GM18519 (cell line): Measurements from ENCODE around the gene MSRB1.

Experiments
- ATAC-seq: cut with Tn5 transposase; IDR thresholded peaks from one replicate; pipeline ENCODE4 v1.9.1; 2021; ENCODE audit warnings: mild to moderate bottlenecking, moderate library complexity; ENCODE audit not compliant: unreplicated experiment, low FRiP score

Gene MSRB1, protein sequence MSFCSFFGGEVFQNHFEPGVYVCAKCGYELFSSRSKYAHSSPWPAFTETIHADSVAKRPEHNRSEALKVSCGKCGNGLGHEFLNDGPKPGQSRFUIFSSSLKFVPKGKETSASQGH

GRCh38 chr16:1942810-1943726, at the start of gene MSRB1:
Gene MSRB1, minus strand, starts transcription at chr16:1943199. Its CDS starts 43 bp downstream, at chr16:1943156.
- peak; percentile 85 for ATAC-seq

DNA sequence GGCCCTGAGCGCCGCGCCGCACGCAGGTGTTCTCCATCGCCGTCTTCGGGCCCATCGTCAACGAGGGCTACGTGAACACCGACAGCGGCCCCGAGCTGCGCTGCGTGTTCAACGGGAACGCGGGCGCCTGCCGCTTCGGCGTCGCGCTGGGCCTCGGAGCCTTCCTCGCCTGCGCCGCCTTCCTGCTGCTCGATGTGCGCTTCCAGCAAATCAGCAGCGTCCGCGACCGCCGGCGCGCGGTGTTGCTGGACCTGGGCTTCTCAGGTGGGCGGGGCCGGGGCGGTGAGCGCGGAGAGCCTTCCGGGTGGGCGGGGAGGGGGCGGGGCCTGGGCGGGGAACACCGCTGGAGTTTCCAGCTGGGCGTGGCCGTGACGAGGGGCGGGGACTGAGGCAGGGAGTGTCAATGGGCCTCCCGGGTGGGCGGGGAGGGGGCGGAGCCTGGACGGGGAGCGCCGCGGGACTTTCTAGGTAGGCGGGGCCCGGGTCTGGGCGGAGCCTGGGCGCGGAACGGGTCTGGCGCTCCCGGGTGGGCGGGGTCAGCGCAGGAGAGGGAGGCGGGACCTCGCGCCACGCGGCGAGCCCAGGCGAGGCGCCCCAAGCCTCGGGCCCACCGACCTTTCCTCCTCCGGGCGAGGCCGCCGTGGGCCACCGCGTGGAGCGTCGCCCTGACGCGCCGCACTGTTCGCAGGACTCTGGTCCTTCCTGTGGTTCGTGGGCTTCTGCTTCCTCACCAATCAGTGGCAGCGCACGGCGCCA, 49.1 kb upstream of the MSRB1 start:
- ATAC-seq, result peak; percentile 40

DNA sequence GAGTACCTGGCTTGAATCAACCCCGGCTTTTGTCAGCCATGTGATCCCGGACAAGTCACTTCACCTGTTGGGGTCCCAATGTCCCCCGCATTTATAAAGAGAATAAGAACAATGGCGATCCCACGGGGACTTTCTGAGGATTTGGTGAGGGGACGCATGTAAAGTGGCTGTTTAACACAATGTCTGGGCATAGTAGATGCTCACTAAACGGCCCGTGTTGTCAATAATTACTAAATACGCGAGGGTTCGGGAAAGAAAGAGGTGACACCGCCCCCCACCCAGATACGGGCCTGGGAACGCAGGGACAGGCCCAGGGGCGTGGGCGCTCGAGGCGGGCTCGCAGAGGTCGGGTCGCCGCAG, 48.6 kb upstream of the MSRB1 start:
- no peak for ATAC-seq

GRCh38 chr16:1991135-1991551, 48.1 kb upstream of the MSRB1 start:
- no peak for ATAC-seq

- ATAC-seq, result no peak
Observed at GRCh38 chr16:1990351-1991134, 47.5 kb upstream of the MSRB1 start.

DNA sequence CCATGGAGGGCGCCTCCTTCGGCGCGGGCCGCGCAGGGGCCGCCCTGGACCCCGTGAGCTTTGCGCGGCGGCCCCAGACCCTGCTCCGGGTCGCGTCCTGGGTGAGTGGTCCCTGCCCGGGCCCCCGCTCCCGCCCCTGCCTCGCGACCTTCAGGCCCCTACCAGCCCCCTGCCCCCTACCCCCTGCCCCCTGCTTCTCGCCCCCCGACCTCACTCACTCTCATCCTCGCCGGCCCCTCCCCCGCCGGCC, 47.0 kb upstream of the MSRB1 start:
- ATAC-seq, result no peak

GRCh38 chr16:1989209-1990100, 46.5 kb upstream of the MSRB1 start, which contains the start of gene SYNGR3:
Gene SYNGR3, plus strand, starts transcription at chr16:1989970. Its CDS starts 133 bp downstream, at chr16:1990103.
- no peak for ATAC-seq

GRCh38 chr16:1987198-1987597, 44.2 kb upstream of the MSRB1 start:
- no peak for ATAC-seq

DNA sequence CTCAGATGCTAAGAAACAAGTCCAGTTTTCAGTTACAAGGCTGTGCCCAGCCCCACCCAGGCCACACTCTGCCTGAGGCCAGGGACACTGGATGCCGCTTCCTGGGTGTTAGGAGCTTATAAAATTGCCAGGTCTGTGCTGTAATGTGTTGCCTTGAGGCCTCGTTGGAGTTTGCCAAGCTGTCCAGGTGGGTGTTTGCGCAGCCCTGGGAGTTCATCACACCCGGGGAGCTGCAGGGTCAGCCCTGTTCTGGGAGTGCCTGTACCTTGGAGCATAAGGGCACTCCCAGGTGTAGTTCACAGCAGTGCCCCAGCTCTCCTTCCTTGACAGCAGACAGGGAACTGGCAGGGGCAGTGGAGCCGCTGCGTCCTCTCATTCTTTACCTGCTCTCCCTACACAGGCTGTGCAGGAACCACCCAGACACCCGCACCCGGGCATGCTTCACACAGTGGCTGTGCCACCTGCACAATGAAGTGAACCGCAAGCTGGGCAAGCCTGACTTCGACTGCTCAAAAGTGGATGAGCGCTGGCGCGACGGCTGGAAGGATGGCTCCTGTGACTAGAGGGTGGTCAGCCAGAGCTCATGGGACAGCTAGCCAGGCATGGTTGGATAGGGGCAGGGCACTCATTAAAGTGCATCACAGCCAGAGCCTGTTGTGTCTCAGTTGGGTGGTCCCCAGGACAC, 42.6 kb upstream of the MSRB1 start:
- no peak for ATAC-seq

- no peak for ATAC-seq
Observed at GRCh38 chr16:1984347-1985225, 41.6 kb upstream of the MSRB1 start.

- ATAC-seq, result peak; percentile 50
Observed at GRCh38 chr16:1983544-1984346, 40.7 kb upstream of the MSRB1 start, which contains the start of gene GFER. Gene GFER, plus strand, starts transcription at chr16:1984193. Its CDS starts 26 bp downstream, at chr16:1984219.

DNA sequence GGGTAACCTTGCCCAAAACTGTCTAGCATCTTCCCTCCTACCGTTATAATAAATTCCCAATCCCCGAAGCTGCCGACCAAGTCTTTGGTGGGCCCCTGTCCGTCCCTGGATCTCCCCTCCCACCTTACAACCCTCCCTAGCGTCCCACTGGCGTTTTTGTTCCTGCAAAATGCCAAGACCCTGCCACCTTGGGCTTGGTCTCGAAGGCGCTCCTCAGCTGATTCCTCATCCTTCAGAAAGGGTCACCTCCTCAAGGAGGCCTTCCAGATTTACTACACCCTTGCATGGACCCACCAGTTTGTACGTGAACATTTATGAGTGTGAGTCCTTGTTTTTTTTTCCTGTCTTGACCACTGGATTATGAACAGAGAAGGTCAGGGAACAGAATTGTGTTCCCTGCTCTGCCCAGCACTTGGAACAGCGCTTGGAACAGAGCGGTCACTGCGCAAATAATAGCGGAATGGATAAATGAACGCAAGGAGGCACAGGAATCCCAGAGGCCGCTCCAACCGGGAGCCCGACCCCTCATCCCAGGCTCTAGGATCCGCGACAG, 40.1 kb upstream of the MSRB1 start:
- ATAC-seq, result no peak

GRCh38 chr16:1982013-1982433, 39.0 kb upstream of the MSRB1 start:
- ATAC-seq, result no peak

- no peak for ATAC-seq
Observed at GRCh38 chr16:1981398-1981836, 38.4 kb upstream of the MSRB1 start, which contains the start of gene NOXO1. Gene NOXO1, minus strand, starts transcription at chr16:1981469. Its CDS starts 290 bp downstream, at chr16:1981179.

DNA sequence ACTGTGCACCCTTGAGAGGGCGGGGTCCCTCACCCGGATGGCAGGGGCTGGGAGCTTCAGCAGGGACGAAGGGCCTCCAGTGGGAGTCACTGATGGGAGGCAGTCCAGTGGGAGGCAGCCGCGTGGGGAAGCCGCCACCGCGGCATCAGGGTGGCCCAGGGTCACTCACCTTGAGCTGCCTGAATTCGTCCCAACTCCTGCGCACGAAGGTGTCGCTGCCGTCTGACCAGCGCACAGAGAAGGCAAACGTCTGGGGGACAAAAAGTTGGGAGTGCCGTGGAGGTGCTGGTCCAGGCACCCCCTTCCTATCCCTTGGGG, 37.7 kb upstream of the MSRB1 start:
- ATAC-seq, result no peak

DNA sequence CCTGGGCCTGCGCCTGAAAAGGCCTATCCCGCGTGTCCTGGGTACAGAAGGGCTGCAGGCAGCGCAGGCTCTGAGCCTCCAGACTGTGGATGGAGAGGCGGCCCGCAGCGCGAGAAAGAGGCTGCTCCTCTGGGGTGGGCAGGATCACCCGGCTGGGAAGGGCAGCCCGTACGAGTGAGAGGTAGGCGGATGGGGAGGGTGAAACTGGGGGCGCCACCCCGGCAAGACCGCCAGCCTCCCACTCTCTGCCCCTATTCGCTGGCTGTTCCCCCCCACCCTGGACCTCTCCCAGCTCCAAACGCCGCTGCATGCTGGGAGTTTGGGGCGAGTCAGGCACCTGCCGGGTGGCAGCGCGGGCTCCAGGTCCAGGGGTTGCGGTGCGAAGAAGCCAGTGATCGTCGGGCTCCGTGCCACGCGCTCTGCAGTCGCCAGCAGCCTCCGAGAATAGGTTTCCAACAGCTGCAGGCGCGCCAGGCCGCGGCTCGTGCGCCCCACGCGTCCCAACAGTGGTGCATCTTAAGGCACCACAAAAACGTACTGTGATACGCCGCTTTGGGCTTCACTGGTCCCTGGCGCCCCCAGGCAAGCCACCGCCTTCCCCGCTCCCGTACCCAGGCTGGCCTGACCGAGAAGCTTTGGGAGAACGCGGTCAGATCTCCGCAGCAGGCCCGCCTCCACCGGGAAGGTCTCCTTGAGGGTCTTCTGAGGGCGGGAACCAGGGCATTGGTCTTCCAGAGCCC, 37.2 kb upstream of the MSRB1 start:
- no peak for ATAC-seq
